ENCODE results near the gene APOC1. TPM values are rescaled to one million over a fixed set of nuclear protein-coding genes. Genes with fewer than 3 reads are reported as not detected.

Gene APOC1
- total RNA-seq, 1 donor from 2014 or later: 1.4 TPM

- ATAC-seq (no peak), DNase-seq (ENCODE audit: missing footprints) (no peak)
- intact Hi-C loops (cut with DNase I): no loop called here
These were observed 33.8 kb downstream of the APOC1 start for GRCh38 chr19:44948237-44948636.

DNA sequence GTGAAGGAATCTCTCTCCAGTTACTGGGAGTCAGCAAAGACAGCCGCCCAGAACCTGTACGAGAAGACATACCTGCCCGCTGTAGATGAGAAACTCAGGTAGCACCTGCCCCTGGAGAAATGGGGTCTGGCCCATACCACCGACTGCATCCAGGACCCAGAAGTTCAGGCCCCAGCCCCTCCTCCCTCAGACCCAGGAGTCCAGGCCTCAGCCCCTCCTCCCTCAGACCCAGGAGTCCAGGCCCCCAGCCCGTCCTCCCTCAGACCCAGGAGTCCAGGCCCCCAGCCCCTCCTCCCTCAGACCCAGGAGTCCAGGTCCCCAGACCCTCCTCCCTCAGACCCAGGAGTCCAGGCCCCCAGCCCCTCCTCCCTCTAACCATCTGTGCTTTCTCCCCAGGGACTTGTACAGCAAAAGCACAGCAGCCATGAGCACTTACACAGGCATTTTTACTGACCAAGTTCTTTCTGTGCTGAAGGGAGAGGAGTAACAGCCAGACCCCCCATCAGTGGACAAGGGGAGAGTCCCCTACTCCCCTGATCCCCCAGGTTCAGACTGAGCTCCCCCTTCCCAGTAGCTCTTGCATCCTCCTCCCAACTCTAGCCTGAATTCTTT is 34.5 kb downstream of the APOC1 start:
- intact Hi-C loops (cut with DNase I): no loop called here
- DNase-seq (ENCODE audit: missing footprints): no peak
- no peak for ATAC-seq

DNA sequence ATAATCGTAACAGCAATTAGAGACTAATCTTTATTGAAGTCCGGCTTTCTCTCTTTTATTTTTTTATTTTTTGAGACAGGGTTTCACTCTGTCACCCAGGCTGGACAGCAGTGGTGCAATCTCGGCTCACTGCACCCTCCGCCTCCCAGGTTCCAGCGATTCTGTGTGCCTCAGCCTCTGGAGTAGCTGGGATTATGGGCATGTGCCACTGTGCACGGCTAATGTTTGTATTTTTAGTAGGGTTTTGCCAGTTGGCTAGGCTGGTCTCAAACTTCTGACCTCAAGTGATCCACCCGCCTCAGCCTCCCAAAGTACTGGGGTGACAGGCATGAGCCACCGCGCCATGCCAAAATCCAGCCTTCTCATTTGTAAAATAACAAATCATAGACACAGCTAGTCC is 35.1 kb downstream of the APOC1 start:
- intact Hi-C loops (cut with DNase I): no loop called here
- ATAC-seq (no peak), DNase-seq (ENCODE audit: missing footprints) (no peak)

DNA sequence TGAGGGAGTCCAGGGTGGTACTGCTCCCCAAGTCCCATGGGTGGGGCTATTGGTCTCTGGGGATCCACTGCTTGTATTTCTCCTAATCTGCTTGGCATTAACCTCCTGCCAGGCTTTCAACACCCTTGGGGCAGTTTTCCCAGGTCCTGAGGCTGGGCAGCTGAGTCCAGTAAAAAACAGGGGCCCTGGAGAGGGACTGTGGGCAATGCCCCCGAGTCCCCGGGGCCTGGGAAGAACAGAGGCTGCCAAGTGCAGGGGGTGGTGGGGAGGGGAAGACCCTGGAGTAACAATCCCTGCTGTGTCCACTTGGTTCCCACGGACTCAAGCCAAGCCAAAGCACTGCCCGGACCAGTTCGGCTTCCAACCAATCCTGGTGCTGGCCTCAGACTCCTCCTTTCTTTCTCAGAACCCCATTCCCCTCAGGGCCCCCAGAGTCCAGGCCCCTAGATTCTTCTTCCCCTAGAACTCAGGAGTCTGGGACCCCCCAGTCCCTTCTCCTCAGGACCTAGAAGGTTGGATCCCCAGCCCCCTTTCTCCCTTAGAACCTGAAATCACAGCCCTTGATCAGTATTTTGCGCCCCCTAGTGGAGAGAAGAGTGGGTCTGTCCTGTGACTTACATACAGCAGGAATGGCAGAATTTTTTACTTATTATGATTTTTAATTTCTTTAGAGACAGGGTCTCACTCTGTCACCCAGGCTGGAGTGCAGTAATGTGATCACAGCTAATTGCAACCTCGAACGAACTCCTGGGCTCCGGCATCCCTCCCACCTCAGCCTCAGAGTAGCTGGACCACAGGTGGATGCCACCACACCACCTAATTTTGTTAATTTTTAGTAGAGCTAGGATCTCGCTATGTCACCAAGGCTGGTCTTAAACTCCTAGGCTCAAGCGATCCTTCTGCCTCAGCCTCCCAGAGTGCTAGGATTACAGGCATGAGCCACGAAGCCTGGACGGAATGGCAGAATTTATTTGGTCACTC is 37.1 kb downstream of the APOC1 start:
- no peak for DNase-seq (ENCODE audit: missing footprints)
- intact Hi-C loops (cut with DNase I): loop anchor here (2.0 kb wide), 1 partner anchor 47 kb away; the partner anchor contains the start of gene APOE
- no peak for ATAC-seq

DNA sequence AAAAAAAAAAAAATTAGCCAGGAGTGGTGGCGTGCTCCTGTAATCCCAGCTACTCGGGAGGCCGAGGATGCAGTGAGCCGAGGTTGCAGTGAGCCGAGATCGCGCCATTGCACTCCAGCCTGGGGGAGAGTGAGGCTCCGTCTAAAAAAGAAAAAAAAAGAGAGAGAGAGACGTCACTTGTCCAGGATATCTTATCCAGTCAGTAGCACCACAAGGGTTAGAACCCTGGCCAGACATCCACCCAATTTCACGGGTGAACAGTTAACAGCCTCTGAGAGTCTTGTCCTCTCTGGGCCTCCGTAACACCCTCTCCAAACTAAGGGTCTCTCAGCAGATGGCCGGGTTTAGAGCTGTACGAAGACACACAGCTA is 39.9 kb downstream of the APOC1 start:
- no peak for DNase-seq (ENCODE audit: missing footprints)
- intact Hi-C loops (cut with DNase I): loop anchor here (2.0 kb wide), 1 partner anchor 63 kb away; the partner anchor contains the start of gene TOMM40
- no peak for ATAC-seq

DNA sequence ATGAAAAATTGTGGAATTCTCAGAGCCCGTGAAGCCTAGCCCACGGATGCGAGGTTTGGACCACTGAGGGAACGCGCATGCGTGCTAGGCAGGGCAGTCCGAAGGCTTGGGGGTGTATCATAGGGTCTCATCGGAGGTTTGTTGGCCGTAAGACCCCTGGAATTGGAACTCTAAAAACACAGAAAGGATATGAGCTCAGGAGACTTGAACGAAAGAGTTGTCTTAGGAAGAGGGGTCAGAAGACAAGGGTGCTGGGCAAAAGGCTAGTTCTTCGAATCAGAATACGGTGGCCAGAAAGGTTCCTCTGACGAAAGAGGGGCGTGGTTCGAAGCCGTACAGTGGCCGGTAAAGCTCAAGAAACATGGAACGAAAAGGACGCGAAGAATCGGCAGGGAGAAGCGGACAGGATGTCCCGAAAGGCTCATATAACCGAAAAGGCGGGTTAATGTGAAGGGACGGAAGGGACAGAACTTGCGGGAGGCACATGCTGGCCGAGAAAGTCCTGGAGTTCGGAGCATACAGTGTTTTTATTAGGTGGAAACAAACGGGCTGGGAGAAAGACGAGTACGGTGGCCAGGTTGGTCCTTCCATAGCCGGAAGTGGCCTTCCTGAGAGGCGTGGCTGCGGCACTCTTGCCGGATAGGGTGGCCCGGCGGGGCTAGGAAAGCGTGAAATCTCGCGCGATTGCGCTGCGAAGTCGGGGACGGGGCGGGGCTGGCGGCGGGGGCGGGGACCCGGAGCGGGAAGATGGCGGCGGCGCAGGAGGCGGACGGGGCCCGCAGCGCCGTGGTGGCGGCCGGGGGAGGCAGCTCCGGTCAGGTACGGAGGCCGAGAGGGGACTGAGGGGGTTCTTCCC is 40.5 kb downstream of the APOC1 start, which contains the start of gene CLPTM1:
CLPTM1 (plus strand) TSS at position 732 of the 856 bp plus-strand sequence; CDS start at position 748, 16 bp downstream.
- ATAC-seq (peak; percentile 97), DNase-seq (ENCODE audit: missing footprints) (peak; percentile 98)
- intact Hi-C loops (cut with DNase I): loop anchor here (2.0 kb wide), 1 partner anchor 64 kb away; the partner anchor contains the start of gene TOMM40

- ATAC-seq: peak; percentile 40
- no peak for DNase-seq (ENCODE audit: missing footprints)
- intact Hi-C loops (cut with DNase I): loop anchor here (2.0 kb wide), 1 partner anchor 65 kb away; the partner anchor contains the start of gene TOMM40
These were observed 41.4 kb downstream of the APOC1 start for GRCh38 chr19:44955505-44956439.

GRCh38 chr19:44957526-44957925 is 43.1 kb downstream of the APOC1 start:
- intact Hi-C loops (cut with DNase I): no loop called here
- no peak for DNase-seq (ENCODE audit: missing footprints)
- ATAC-seq: no peak

DNA sequence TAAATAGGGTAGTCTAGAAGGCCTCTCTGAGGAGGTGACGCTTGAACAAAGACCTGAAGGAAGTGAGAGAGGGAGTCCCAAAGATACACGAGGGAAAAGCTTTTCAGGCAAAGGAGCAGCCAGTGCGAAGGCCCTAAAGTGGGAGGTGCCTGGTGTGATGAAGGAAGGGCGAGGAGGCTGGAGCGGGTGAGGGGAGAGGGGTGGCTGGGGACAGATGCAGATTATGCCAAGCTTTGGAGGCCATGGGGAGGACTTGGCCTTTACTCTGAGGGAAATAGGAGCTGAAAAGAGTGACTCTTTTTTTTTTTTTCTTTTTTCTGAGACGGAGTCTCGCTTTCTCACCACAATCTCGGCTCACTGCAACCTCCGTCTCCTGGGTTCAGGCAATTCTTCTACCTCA is 43.7 kb downstream of the APOC1 start:
- no peak for DNase-seq (ENCODE audit: missing footprints)
- no peak for ATAC-seq
- intact Hi-C loops (cut with DNase I): no loop called here

- intact Hi-C loops (cut with DNase I): no loop called here
- ATAC-seq (no peak), DNase-seq (ENCODE audit: missing footprints) (no peak)
These were observed 45.3 kb downstream of the APOC1 start for GRCh38 chr19:44959691-44960090.

GRCh38 chr19:44960906-44961728 is 46.7 kb downstream of the APOC1 start:
- ATAC-seq: peak; percentile 12
- intact Hi-C loops (cut with DNase I): no loop called here

GRCh38 chr19:44961821-44962220 is 47.4 kb downstream of the APOC1 start:
- DNase-seq (ENCODE audit: missing footprints) (no peak), ATAC-seq (no peak)
- intact Hi-C loops (cut with DNase I): no loop called here

More at GRCh38 chr19:44960906-44961728, 46.7 kb downstream of the APOC1 start:
- no peak for DNase-seq (ENCODE audit: missing footprints)

GRCh38 chr19:44968118-44968517 is 53.7 kb downstream of the APOC1 start:
- DNase-seq (ENCODE audit: missing footprints): no peak
- no peak for ATAC-seq
- intact Hi-C loops (cut with DNase I): no loop called here

DNA sequence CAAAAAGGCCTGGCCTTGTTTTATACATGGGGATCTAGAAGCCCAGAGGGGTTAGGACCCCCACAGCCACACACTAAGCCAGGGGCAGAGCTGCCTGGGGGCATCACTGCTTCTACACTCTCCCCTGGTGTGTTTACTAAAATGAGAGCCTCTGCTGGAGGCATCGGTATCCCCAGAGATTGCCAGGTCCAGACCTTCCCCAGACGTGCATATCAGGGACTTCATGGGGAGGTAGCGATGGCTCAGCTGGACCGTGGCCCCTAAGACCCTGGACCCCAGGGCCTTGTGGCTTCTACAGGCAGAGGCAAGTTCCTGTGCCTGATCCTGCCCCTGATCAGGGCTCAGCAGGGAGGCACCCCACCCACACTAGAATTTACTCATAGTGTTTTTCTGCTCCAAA is 54.3 kb downstream of the APOC1 start:
- no peak for ATAC-seq
- intact Hi-C loops (cut with DNase I): no loop called here

More for the DNA sequence above, 54.3 kb downstream of the APOC1 start:
- no peak for DNase-seq (ENCODE audit: missing footprints)

Measured in Right ventricle myocardium inferior (tissue), 1 donor.